Left colon (tissue), 2 donors: Measurements from ENCODE around the gene METTL26. TPM values are rescaled to one million over a fixed set of nuclear protein-coding genes. Genes with fewer than 3 reads are reported as not detected.

Experiments
- ATAC-seq: fragments of 200-7000 bp; cut with Tn5 transposase; one replicate; pipeline ENCODE4 v1.9.1; 2020; ENCODE audit warnings: mild to moderate bottlenecking, moderate library complexity
- DNase-seq, 2 donors: peaks; one replicate each; pipeline ENCODE4 v3.0.0-alpha.2; 2020
- intact Hi-C, 2 donors: fragments of 100-400 bp; cut with DNase I in 1 of 2; cut with micrococcal nuclease in 1 of 2; formaldehyde crosslinking; loops; one replicate each; pipeline versions ENCODE4 v1.11.2 to v1.14.0; 2022; cut with DNase I, micrococcal nuclease
- total RNA-seq, 2 donors: library from RNA; stranded (reverse); fragmentation: NEBNext Ultra II Directional; extraction: Animal tissue kit (Norgen Biotek cat#: 25700); gene quantifications; one replicate each; pipeline ENCODE4 v1.2.1, GENCODE V29; 2021
- donor health status: DM: no; HTN: no; CAD: no.
- donor health status: DM: yes; HTN: yes; CAD: no.

The METTL26 gene
- total RNA-seq, 2 donors from 2014 or later = 42.0 to 52.0 TPM

DNA sequence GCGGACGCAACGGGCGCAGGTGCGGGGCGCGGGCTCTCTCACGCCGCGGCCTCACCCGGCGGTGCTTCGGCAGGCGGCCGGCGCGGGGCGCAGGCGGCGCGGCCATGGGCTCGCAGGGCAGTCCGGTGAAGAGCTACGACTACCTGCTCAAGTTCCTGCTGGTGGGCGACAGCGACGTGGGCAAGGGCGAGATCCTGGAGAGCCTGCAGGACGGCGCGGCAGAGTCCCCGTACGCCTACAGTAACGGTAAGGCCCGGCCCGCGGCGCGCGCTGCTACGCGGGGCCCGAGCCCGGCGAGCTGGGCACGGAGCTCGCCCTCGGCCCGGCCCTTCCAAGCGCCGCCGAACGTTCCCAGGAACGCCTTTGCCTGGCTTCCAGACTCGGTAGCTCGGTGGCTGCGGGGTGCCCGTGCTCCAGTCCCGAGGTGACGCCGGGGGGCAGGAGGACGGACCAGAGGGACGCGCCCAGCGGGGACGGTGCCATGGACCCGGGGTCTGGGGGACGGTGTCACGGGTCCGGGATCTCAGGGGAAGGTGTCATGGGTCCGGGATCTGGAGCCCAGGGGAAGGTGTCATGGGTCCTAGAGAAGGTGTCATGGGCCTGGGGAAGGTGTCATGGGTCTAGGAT is 45.8 kb downstream of the METTL26 start:
- peak in 1 of 2 donors; percentile 64 for DNase-seq
- ATAC-seq = peak; percentile 1
- intact Hi-C loops = no loop called here

DNA sequence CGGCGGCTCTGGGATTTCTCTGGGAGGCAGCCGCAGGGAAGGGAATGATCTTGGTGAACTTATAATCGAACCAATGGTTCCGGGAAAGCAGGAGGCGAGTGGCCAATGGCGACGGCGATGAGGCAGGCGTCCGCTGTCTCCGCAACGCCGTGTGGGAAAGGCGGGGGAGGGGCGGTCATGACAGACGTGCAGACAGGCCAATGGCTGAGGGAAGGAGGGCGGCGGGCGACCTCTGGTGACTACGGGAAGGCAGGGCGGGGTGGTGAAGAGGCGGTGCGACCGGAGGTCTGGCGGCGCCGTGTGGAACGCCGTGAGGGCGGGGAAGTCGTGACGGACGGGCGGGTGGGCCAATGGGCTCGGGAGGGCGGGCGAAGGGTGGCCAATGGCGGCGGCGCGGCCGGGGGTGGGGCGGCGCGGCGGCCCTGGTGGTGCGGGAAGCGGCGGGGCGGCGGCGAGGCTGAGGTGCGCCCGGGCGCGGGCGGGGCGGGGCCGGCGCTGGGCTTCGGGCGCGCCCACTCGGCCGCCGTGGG is 46.4 kb downstream of the METTL26 start, which contains the start of gene RAB40C:
Gene RAB40C, plus strand, starts transcription at position 409 of the 530 bp plus-strand sequence. CDS start 226 bp downstream, outside the sequence.
- DNase-seq (peak; percentile 99), ATAC-seq (peak; percentile 70)
- intact Hi-C loops = no loop called here

DNA sequence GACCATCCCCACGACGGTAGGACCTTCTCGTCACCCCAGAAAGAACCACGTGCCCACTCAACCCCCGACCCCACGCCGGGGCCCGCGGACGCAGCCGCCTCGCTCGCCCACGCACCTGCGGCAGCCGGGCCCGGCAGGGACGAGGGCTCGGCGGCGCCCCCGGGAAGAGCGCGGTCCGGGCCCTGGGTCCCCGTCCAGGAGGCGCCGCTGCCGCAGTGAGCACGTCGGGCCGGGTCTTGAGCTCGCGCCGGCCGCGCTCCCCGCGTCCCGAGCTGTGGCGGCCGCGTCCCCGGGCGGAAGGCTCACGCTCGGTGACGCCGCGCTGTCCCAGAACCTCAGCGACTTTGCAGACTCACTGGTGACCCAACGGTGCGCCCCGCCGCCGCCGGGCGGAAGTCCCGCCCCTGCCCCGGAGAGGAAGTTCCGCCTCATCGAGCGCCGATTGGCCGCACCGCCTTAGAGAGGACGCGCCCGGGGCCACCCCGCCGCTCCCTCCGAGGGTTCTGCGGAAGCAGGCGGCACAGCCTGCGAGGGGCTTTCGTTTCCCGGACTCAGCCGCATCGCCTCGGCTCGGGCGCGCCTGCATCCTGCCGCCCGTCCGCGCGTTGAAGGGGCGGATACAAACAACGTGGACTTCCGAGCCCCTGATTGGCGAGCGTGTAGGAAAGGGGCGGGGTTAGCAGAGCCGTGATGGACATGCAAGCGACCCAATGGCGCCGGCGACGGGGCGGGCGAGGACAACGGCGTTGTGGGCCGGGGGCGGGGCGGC is 47.0 kb downstream of the METTL26 start:
- ATAC-seq = peak; percentile 68
- intact Hi-C loops = no loop called here
- peak; percentile 96 to 98 for DNase-seq

DNA sequence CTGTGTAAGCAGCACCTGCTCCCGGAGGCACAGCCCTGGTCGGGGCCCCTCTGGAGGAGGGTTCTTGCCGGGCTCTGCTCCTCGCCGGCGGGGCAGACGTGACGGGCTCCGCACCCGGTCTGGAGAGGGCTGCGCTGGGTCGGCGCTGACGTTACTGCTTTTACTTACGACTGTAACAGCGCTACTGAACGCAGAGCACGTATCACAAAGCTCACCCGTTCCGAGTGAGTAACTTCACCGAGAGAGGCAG is 47.5 kb downstream of the METTL26 start:
- DNase-seq (peak in 1 of 2 donors; percentile 68), ATAC-seq (no peak)
- intact Hi-C loops = no loop called here

DNA sequence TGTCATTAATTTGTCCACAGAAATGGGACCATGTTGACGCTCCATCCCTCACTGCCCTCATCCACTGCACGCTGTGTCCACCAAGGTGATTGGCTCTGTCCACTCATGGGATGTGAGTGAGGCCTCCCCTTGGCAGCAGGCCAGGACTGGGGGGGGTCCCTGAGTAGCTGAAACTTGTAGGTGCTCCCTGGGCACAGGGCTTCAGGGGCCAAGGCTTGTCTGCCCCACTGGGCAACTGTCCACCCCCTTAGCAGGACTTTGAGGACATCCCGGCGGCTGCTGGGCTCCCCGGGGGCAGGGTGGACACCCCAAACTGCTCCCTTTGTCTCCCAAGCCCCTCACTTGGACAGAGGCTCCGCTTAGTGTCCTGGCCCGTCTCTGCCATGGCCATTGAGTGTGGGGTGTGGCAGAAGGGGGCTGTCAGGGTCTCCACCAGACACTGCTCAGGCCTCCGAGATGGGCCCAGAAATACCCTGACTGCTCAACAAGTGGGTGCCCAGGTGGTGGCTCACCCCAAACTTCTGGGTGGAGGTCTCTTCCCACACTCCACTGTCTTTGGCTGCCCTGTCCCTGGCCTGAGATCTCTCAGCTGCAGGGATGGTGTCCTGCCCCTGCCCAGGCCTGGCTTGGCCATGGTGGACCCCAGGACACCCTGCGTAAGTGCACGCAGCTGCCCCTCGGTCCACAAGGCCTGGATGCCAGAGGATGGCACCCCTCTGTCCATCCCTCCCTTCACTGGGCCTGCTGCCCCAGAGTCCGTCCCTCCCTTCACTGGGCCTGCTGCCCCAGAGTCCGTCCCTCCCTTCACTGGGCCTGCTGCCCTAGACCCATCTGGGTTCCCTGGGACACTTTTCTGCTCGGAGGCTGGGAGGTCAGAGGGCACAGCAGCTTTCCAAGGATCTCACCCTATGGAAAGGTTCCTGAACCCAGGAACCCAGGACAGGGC is 49.2 kb downstream of the METTL26 start:
- no peak for ATAC-seq
- intact Hi-C loops = no loop called here
- DNase-seq = no peak

- intact Hi-C loops = no loop called here
- no peak for ATAC-seq
Measured at GRCh38 chr16:586047-586644, 50.0 kb downstream of the METTL26 start.

GRCh38 chr16:585351-585750 is 50.8 kb downstream of the METTL26 start:
- ATAC-seq = no peak
- intact Hi-C loops = no loop called here
- no peak for DNase-seq

More at GRCh38 chr16:586047-586644, 50.0 kb downstream of the METTL26 start:
- DNase-seq = no peak

Other genes starting within 250 kb of the METTL26 start
- gene NME4, start 239.1 kb downstream of the METTL26 start, total RNA-seq = 10 to 100 TPM; 38.4 to 39.1 TPM
- 10 to 100 TPM; 60.6 to 61.8 TPM for gene DECR2, start 234.4 kb downstream of the METTL26 start, total RNA-seq
- 10 to 100 TPM; 21.2 to 23.2 TPM for gene RAB11FIP3, start 210.7 kb downstream of the METTL26 start, total RNA-seq
- 100 to 1,000 TPM in 1 of 2 donors, 10 to 100 TPM in 1; 98.8 to 102 TPM for gene CAPN15, start 108.6 kb downstream of the METTL26 start, total RNA-seq
- gene PRR35, start 75.9 kb downstream of the METTL26 start, total RNA-seq = not detected
- gene NHLRC4, start 69.3 kb downstream of the METTL26 start, total RNA-seq = under 1 TPM in 1 of 2 donors, not detected in 1; 0.36 TPM
- gene PIGQ, start 66.3 kb downstream of the METTL26 start, total RNA-seq = 10 to 100 TPM; 37.6 to 39.5 TPM
- 10 to 100 TPM; 38.2 to 43.4 TPM for gene RAB40C, start 46.2 kb downstream of the METTL26 start, total RNA-seq
- gene WFIKKN1, start 5.3 kb downstream of the METTL26 start, total RNA-seq = 1 to 10 TPM in 1 of 2 donors, under 1 TPM in 1; 0.64 to 3.6 TPM
- 100 to 1,000 TPM in 1 of 2 donors, 10 to 100 TPM in 1; 98.5 to 161 TPM for gene MCRIP2, start 5.5 kb upstream of the METTL26 start, total RNA-seq
- gene WDR90, start 13.1 kb upstream of the METTL26 start, total RNA-seq = 10 to 100 TPM; 28.3 to 57.6 TPM
- gene RHOT2, start 31.8 kb upstream of the METTL26 start, total RNA-seq = 100 to 1,000 TPM; 118 to 158 TPM
- gene RHBDL1, start 39.4 kb upstream of the METTL26 start, total RNA-seq = 1 to 10 TPM; 4.4 to 5.3 TPM
- 100 to 1,000 TPM in 1 of 2 donors, 10 to 100 TPM in 1; 86.6 to 105 TPM for gene STUB1, start 44.1 kb upstream of the METTL26 start, total RNA-seq
- gene JMJD8, start 48.0 kb upstream of the METTL26 start, total RNA-seq = 10 to 100 TPM; 41.6 to 49.2 TPM
- gene WDR24, start 54.1 kb upstream of the METTL26 start, total RNA-seq = 10 to 100 TPM in 1 of 2 donors, 1 to 10 TPM in 1; 9.5 to 10.6 TPM
- gene FBXL16, start 69.5 kb upstream of the METTL26 start, total RNA-seq = 1 to 10 TPM; 1.2 to 3.1 TPM
- gene METRN, start 78.8 kb upstream of the METTL26 start, total RNA-seq = 10 to 100 TPM; 21.7 to 37.8 TPM
- gene ANTKMT, start 84.8 kb upstream of the METTL26 start, total RNA-seq = 10 to 100 TPM; 47.2 to 48.6 TPM
- under 1 TPM; 0.75 to 0.95 TPM for gene CCDC78, start 90.1 kb upstream of the METTL26 start, total RNA-seq
- gene HAGHL, start 90.8 kb upstream of the METTL26 start, total RNA-seq = 1 to 10 TPM; 2.0 to 3.3 TPM
- 10 to 100 TPM; 36.0 to 50.2 TPM for gene CIAO3, start 104.7 kb upstream of the METTL26 start, total RNA-seq
- gene MSLN, start 124.4 kb upstream of the METTL26 start, total RNA-seq = 1 to 10 TPM; 6.4 to 7.0 TPM
- 10 to 100 TPM; 21.3 to 24.1 TPM for gene RPUSD1, start 152.1 kb upstream of the METTL26 start, total RNA-seq
- 10 to 100 TPM in 1 of 2 donors, 1 to 10 TPM in 1; 9.5 to 20.3 TPM for gene CHTF18, start 152.3 kb upstream of the METTL26 start, total RNA-seq
- gene GNG13, start 164.4 kb upstream of the METTL26 start, total RNA-seq = under 1 TPM; 0.40 to 0.53 TPM